Smooth muscle cell (in vitro differentiated cells): Measurements from ENCODE around the gene SNRNP25. TPM values are rescaled to one million over a fixed set of nuclear protein-coding genes. Genes with fewer than 3 reads are reported as not detected.

Experiments
- DNase-seq: peaks from one replicate; lab custom pipeline; 2025; ENCODE audit not compliant: unreplicated experiment; lab: John Stamatoyannopoulos, UW
- H2AFZ ChIP-seq: fragments of 200-600 bp; sonication (generic); 2 replicates; pipeline ENCODE4 v1.6.0; 2016; ENCODE audit warnings: antibody characterized with exemption, low read depth, mild to moderate bottlenecking
- H3F3A ChIP-seq: fragments of 200-600 bp; sonication (generic); 2 replicates; pipeline ENCODE4 v1.6.0; 2017; ENCODE audit warnings: antibody characterized with exemption, low read depth
- H3K27ac ChIP-seq: fragments of 200-600 bp; sonication (generic); 2 replicates; pipeline ENCODE4 v1.5.1; 2016; ENCODE audit warnings: low read depth, mild to moderate bottlenecking
- H3K27me3 ChIP-seq: fragments of 200-600 bp; sonication (generic); 2 replicates; pipeline ENCODE4 v1.6.1; 2016; ENCODE audit warnings: low read depth, mild to moderate bottlenecking
- H3K36me3 ChIP-seq: fragments of 200-600 bp; sonication (generic); 2 replicates; pipeline ENCODE4 v1.5.1; 2016; ENCODE audit warnings: low read depth
- H3K4me1 ChIP-seq: fragments of 200-600 bp; sonication (generic); 2 replicates; pipeline ENCODE4 v1.5.1; 2016; ENCODE audit warnings: low read depth
- H3K4me2 ChIP-seq: fragments of 200-600 bp; sonication (generic); 2 replicates; pipeline ENCODE4 v1.6.0; 2016; ENCODE audit warnings: mild to moderate bottlenecking
- H3K4me3 ChIP-seq: fragments of 200-600 bp; sonication (generic); 2 replicates; pipeline ENCODE4 v1.5.1; 2016; ENCODE audit warnings: mild to moderate bottlenecking
- H3K79me2 ChIP-seq: fragments of 200-600 bp; sonication (generic); 2 replicates; pipeline ENCODE4 v1.6.0; 2016; ENCODE audit warnings: low read depth, mild to moderate bottlenecking
- H3K9ac ChIP-seq: fragments of 200-600 bp; sonication (generic); 2 replicates; pipeline ENCODE4 v1.6.0; 2016; ENCODE audit warnings: low read depth
- H3K9me3 ChIP-seq: fragments of 200-600 bp; sonication (generic); replicated peaks from 2 replicates; pipeline ENCODE4 v1.5.1; 2016; ENCODE audit warnings: low read depth
- H4K20me1 ChIP-seq: fragments of 200-600 bp; sonication (generic); 2 replicates; pipeline ENCODE4 v1.6.0; 2016; ENCODE audit warnings: low read depth
- WGBS: methylation state at CpG from one replicate; pipeline ENCODE4 v1.1.7; 2016; ENCODE audit warnings: low lambda C conversion rate; 5-methylcytosine and 5-hydroxymethylcytosine counted together
- polyA plus RNA-seq: library from polyadenylated mRNA; unstranded; fragments of >200 nt; fragmentation: Nextera tagmentation; extraction: Ambion mirVana; gene quantifications from 2 replicates; pipeline ENCODE4 v1.2.1, GENCODE V29; 2016
- total RNA-seq: library from RNA; depleted of rRNA; stranded (reverse); fragments of >200 nt; gene quantifications from 2 replicates; pipeline ENCODE4 v1.2.3, GENCODE V29; 2014
- TF ChIP-seq, protein P1 (sequence below): fragments of 200-600 bp; sonication (generic); IDR thresholded peaks from 2 replicates; pipeline ENCODE4 v1.5.1; 2017; ENCODE audit warnings: borderline replicate concordance, mild to moderate bottlenecking, antibody characterized with exemption; ENCODE audit not compliant: insufficient read depth, poor library complexity, severe bottlenecking

The SNRNP25 gene
- total and polyA plus RNA-seq, 2 experiments from 2014 or later = 20.1 to 45.9 TPM

DNA sequence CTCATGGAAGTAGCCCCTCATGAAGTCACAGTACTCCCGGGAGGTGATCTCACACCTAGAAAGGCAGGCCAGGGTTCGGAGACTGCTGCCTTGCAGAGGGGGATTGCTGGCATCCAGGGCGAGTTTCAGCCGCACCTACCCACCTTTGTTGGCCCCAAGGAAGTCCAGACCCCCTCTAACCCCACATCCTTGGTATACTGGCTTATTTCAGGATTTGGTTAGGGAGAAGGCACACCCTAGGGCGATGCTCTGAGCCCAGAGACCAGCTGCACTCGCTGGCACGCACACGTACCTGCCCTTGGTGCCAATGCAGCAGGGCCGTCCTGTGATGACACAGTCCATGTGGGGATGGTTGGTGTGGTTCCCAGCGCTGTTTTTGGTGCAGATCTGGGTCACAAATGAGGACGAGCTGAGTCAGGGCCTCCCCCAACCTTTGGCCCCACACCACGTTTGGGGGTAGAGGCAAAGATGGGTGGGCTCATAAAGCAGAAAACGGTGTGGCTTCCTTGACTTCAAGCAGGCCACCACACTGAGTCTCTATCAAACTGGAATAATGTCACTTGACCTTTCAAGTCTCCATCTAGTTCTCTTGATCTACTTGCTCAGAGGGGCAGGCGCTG lies 5.9 kb downstream of the SNRNP25 start:
- H3K79me2 ChIP-seq = peaks cover under 1% of the 10 kb centered on the region
- no peaks in the 10 kb centered on the region for H3K36me3 ChIP-seq
- H3F3A ChIP-seq = no peaks in the 10 kb centered on the region
- no peak overlapping the region for H3K4me3 ChIP-seq
- peaks cover under 1% of the 10 kb centered on the region for H3K4me1 ChIP-seq
- H3K9me3 ChIP-seq = no peaks in the 10 kb centered on the region
- peaks cover 17% of the 10 kb centered on the region for H4K20me1 ChIP-seq
- no peak overlapping the region for H3K4me2 ChIP-seq
- H3K9ac ChIP-seq = no peak overlapping the region
- H3K27me3 ChIP-seq = no peaks in the 10 kb centered on the region
- no peak for DNase-seq
- TF ChIP-seq, protein P1, sequence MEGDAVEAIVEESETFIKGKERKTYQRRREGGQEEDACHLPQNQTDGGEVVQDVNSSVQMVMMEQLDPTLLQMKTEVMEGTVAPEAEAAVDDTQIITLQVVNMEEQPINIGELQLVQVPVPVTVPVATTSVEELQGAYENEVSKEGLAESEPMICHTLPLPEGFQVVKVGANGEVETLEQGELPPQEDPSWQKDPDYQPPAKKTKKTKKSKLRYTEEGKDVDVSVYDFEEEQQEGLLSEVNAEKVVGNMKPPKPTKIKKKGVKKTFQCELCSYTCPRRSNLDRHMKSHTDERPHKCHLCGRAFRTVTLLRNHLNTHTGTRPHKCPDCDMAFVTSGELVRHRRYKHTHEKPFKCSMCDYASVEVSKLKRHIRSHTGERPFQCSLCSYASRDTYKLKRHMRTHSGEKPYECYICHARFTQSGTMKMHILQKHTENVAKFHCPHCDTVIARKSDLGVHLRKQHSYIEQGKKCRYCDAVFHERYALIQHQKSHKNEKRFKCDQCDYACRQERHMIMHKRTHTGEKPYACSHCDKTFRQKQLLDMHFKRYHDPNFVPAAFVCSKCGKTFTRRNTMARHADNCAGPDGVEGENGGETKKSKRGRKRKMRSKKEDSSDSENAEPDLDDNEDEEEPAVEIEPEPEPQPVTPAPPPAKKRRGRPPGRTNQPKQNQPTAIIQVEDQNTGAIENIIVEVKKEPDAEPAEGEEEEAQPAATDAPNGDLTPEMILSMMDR = no peak
- 96% methylated on average over 14 of the region's 14 CpGs for WGBS
- H2AFZ ChIP-seq = no peak overlapping the region
- H3K27ac ChIP-seq = no peak overlapping the region

DNA sequence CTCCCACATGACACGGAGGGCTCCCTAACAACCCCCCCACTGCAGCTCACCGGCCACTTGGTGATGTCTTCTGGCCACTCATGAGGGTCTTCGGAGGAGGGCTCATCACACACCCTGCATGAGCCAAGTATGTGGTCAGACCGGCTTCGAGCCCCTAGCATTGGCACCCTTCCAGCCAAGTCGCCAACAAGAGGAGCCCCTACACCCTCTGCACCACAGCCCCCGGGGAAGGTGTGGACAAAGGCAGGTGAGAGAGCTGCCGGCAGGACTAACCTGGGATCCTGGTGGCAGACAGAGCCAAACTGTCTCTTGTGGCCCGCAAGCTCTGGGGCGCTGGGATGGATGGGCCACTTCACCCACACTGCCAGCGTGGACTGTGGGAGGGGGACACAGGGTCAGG lies 6.5 kb downstream of the SNRNP25 start:
- Histone ChIP-seq H3F3A (no peaks in the 10 kb centered on the region), H3K27me3 (no peaks in the 10 kb centered on the region), H3K9me3 (no peaks in the 10 kb centered on the region), H3K27ac (no peak overlapping the region), H4K20me1 (peaks cover 23% of the 10 kb centered on the region), H3K9ac (no peak overlapping the region), H3K36me3 (no peaks in the 10 kb centered on the region), H3K4me1 (no peaks in the 10 kb centered on the region), H2AFZ (no peak overlapping the region), H3K4me3 (no peak overlapping the region), H3K79me2 (peaks cover 2% of the 10 kb centered on the region), H3K4me2 (no peak overlapping the region)
- TF ChIP-seq, protein P1 = no peak
- WGBS = 98% methylated on average over 11 of the region's 11 CpGs
- DNase-seq = no peak

DNA sequence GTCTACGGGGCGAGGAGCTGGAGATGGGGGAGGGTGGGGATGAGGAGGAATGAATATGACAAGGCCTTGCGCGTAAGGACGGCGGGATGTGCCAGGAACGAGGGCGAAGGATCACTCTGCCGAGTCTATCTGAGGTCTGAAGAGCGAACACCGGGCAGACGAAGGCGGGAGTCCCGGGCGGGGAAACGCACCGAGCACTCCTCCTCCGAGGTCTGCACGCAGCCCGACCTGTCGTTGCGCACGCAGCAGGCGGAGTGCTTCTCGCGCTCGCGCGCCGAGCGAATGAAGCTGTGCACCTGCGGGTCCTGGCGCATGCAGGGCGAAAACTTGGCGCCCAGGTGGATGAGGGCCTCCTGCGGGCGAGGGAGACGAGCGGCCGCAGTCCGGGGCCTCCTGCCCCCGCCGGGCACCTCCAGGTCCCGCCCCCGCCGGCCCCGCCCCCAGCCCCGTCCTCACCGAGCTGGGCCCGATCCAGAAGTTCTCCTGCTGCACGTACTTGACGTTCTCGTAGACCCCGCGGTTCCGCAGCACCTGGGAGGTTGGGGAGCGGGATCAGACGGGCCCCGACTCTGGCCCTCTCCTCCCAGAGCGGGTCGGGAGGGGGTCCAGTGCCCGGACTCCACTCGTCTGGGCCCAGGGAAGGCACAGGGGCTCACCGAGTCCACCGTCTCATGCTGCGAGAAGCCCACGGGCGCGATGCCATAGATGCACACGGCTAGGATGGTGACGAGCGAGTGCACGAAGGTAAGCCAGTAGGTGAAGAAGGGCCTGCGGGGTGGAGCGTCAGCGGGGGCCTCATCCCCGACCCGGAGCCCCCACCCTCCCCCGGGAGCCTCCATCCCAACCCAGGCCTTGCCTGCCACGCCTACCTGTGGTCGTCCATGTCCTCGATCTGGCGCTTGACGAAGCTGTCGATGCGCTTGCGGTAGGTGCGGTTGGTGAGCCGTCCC lies 7.6 kb downstream of the SNRNP25 start:
- no peak for DNase-seq
- no peaks in the 10 kb centered on the region for H3K4me1 ChIP-seq
- TF ChIP-seq, protein P1 = no peak
- peaks cover 34% of the 10 kb centered on the region for H4K20me1 ChIP-seq
- H3K4me3 ChIP-seq = no peak overlapping the region
- H3K27me3 ChIP-seq = no peaks in the 10 kb centered on the region
- H3K4me2 ChIP-seq = no peak overlapping the region
- no peaks in the 10 kb centered on the region for H3K9me3 ChIP-seq
- peaks cover 13% of the 10 kb centered on the region for H3K79me2 ChIP-seq
- no peaks in the 10 kb centered on the region for H3F3A ChIP-seq
- H3K27ac ChIP-seq = no peak overlapping the region
- no peaks in the 10 kb centered on the region for H3K36me3 ChIP-seq
- H3K9ac ChIP-seq = no peak overlapping the region
- WGBS = 95% methylated on average over 77 of the region's 89 CpGs
- H2AFZ ChIP-seq = no peak overlapping the region
